ENCODE results near the gene NHLRC2.

- TF ChIP-seq CTCF (IDR thresholded peaks at IDR 0.05; ENCODE audit: poor library complexity, severe bottlenecking) (no peak), TAF1 (IDR thresholded peaks at IDR 0.05; ENCODE audit: low read depth) (no peak), EP300 (conservative IDR thresholded peaks at IDR 0.05; ENCODE audit: poor library complexity, severe bottlenecking) (no peak), REST (IDR thresholded peaks at IDR 0.05; ENCODE audit: borderline replicate concordance) (no peak), MXI1 (conservative IDR thresholded peaks at IDR 0.05; ENCODE audit: poor library complexity, severe bottlenecking) (no peak)
These were observed 111.2 kb downstream of the NHLRC2 start for GRCh38 chr10:113965683-113966082.

Measured in neural cell (in vitro differentiated cells).